HG03378 (cell line): ENCODE data around the gene ANP32A.

Experiments used
- ATAC-seq: cut with Tn5 transposase; IDR thresholded peaks from one replicate; pipeline ENCODE4 v1.9.1; 2021; ENCODE audit warnings: mild to moderate bottlenecking, moderate library complexity; ENCODE audit not compliant: unreplicated experiment

ANP32A gene

DNA sequence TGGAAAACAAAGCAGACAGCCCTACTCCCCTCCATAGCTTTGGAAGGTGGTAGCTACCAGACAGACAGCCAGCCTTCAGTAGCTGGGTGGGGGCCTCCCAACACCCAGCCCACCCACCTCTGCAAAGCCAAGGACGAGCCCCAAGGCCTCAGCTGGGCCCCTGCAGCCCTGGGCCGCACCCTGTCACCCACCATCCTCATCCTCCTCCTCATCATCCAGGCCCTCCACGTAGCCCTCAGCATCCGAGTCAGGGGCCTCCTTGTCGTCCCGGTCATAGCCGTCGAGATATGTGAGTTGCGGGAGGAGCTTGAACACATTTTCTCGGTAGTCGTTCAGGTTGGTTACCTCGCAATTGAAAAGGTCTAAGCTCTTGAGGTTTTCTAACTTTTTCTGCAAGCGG is 36.5 kb downstream of the ANP32A start:
- no peak for ATAC-seq

- ATAC-seq: no peak
Observed at GRCh38 chr15:68783226-68784058, 37.3 kb downstream of the ANP32A start.

DNA sequence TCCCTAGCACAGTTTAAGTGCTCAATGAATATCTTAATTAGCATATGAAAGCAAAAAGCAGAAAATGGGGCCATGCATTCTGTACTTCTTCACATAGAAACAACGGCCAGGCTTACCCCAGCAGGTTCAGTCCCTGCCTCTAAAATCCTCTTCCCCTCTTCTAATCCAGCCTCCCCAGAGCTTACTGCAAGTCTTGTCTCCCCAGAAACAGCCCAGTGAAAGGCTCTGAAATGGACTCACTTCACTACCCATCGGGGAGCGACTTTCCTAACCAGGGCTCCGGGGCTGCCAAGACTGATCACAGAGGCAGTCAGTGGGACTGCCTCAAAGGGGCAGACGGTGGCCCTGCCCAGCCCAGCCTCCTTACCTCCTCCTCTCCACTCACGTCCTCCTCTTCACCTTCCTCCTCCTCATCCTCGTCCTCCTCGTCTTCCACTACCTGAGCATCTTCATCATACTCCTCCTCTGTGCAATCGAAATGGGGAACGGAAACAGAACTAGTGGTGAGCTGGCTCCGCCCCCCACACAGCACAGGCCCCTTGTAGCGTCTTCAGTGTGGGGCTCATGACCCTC is 38.0 kb downstream of the ANP32A start:
- ATAC-seq: no peak

DNA sequence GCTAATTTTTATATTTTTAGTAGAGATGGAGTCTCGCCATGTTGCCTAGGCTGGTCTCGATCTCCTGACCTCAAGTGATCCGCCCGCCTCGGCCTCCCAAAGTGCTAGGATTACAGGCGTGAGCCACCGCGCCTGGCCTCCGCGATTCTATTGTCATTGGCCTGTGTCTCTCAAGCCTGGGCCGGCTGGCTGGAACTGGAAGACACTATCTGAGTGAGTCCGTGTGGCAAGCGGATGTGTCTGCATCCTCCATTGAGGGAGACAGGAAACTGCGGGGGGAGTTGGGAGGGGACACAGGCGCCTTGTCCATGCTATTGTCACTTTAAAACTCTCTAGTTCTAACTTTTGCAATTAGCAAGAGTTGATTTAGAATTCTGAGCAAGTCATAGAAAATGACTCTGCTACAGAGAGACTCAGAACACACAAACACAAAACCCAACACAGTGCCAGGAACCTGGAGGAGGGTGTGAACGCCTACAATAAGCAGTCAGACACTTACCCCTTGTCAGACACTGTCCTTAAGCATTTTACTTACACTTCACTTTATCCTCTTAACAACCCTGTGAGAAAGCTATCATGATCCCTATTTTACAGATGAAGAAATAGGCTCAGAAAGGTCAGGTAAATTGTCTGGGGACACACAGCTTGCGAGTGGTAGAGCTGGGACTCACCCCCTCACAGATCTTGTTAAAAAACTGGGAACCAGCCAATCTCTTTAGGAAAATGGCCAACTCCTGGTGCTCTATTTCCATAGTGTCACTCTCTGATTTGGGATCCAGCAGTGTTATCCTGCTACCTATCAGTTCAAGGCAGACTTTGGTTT is 38.7 kb downstream of the ANP32A start:
- no peak for ATAC-seq

DNA sequence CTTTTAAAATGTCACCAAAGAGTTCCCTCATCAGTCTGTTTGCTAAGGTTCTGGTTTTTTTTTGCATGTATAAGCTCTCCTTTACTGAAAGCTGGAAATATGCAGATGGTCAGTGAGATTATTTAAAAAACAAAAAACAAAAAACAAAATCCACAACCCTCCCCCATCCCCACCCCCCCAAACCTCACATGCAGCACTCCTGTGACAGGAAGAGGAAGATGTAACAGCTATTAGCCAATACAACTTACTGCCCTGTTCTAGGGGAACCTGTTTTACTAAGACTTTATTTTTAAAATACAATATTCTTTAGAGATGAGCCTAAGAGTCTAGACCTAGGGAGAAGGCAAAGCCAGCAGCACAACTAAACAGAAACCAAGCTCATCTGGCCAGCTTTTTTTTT is 39.5 kb downstream of the ANP32A start:
- no peak for ATAC-seq

DNA sequence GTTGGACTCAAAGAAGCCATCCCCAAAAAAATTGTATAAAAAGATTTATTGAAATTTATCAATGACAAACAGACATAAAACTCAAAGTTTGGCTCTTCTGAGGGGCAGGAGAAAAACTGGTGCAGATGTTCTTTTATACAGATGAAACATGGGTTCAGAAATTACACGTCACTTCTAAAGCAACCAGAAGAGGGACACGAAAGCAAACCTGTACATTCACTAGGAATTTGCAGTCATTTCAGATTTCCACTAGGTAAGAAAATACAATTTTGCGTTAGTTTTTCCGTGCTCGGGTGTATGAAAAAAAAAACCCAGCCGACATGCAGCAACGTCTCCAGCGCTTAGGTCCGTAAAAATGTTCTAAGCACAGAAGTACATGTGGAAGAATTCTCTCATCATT is 41.8 kb downstream of the ANP32A start:
- ATAC-seq: no peak

DNA sequence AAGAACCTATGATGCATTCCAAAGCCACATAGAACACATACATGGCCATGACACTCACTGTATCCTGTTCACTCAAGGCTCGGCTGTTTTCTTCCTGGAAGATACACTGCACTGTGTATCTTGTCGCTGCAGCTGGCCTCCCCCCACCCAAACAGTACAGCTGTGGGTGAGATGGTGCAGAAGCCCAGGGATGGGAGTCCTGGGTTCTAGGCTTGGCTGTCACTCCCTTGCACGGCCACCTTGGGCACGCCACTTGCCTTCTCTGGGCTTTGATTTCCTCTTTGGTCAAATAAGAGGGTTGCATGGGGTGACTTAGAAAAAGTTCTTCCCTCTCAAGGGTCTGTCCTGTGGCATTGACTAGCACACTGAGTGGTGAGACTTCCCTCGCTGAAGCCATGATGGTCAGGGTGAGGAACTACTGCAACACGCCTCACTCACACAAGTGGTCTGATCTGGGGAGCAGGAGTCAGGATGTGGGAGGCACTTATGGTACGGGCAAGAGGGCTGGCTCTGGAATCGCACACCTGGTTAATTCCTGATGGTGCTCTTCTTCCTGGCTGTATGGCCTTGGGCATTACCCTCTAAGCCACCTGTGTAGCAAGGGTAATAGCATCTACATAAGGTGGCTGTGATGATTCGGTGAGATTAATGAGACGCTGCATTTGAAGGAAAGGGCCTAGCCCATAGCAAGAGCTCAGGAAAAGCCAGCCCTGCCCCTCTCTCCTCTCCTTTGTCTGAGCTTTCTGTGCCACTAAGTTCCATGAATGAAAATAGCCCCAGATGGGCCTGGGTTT is 44.0 kb downstream of the ANP32A start:
- ATAC-seq: no peak

DNA sequence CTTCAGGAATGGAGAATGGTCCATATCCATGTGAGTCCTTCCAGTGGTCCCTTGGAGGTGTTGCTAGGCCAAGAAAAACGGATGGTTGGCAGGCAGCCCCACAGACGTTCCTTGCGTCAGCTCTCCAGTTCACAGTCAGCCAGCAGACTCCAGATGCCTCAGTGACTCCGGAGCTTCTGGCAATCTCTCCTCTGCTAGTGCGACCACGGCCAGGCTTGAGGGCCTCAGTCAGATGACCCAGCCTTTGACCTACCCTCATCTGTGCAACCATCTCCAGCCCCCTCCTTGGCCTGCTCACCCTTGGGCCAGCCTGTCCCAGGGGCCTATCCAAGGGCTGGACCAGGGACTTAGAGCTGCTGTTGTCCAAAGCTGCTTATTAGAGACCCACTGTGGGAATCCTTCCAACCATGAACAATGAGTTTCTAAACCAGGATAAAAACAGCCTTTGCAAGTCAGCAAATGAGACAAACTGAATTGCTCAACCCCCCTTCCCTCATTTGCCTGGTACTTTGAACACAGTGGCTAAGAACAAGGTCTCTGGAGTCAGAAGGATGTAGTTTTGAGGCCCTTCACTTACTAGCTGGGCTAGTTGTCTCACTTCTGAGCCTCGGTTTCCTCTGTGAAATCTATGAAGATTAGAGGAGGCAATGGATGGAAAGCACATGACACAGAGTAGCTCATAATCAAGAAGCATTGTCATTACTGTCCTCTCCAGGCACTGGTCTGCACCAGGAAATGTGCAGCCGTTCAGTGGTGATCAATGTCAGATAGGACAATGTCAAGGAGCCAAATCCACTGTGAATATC is 44.8 kb downstream of the ANP32A start:
- no peak for ATAC-seq

- ATAC-seq: no peak
Observed at GRCh38 chr15:68775236-68775577, 45.5 kb downstream of the ANP32A start.

- ATAC-seq: no peak
Observed at GRCh38 chr15:68774521-68775235, 46.0 kb downstream of the ANP32A start.

DNA sequence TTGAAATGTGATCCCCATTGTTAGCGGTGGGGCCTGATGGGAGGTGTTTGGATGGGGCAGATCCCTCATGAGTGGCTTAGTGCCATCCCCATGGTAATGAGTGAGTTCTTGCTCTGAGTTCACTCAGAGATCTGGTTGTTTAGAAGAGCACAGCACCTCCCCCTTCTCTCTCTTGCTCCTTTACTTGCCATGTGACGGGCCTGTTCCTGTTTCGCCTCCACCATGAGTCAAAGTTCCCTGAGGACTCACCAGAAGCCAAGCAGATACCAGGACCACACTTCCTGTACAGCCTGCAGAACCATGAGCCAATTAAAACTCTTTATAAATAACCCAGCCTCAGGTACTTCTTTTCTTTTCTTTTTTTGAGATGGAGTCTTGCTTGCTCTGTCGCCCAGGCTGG is 46.6 kb downstream of the ANP32A start:
- ATAC-seq: no peak

DNA sequence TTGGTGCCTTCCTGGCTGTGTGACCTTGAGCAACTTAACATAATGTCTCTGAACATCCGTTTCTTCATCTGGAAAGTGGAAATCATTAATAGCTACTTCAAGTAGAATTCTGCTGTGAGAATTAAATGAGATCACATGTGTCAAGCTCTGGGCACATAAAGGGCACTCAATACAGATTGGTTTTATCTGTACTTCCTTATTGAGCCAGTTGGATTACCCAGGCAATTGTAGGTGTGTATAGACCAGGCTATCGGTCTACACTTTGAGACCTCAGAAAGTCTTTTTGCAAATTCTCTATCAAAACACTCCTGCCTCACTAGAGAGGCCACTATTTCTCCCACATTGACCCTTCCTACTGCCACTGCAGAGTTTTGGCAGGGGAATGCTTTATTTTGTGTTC is 47.7 kb downstream of the ANP32A start:
- no peak for ATAC-seq

DNA sequence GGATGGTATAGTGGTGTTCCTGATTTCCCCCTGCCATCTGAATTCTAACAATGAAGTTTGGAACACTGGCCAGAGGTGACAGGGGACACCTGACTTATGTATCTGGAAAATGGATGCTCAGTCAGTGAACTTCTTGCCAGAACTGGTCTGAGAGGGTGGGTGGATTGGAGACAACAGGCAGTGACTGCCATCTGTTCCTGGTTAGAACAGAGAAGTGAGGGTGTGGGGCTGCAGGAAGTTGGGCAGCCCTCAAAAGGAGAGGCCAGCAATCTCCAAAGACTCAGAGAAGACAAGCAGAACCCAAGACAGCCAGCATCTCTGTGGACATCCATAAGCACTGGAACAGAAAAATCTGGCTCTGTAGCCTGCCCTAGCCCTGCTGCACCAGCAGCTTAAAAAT is 50.5 kb downstream of the ANP32A start:
- ATAC-seq: no peak

DNA sequence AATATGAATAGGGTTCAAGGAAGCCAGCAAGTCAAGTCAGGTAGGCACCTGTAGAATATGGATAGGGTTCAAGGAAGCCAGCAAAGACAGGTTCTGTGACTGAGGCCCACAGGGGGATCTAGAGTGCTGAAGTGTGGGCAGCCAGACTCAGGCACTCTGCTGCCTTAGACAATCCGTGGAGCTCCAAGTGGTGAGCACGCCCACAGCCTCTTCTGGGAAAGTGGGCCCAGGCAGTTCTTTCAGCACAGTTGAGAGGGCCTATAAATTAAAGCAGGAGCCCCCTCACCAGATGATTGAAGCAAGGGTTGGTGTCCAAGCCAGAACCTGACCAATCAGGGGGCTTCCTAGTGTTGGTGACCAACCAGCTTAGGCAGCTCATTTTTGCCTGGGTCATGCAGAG is 51.0 kb downstream of the ANP32A start:
- no peak for ATAC-seq

GRCh38 chr15:68768321-68768720 is 52.4 kb downstream of the ANP32A start:
- ATAC-seq: no peak

- ATAC-seq: no peak
Observed at GRCh38 chr15:68767833-68768232, 52.9 kb downstream of the ANP32A start.

DNA sequence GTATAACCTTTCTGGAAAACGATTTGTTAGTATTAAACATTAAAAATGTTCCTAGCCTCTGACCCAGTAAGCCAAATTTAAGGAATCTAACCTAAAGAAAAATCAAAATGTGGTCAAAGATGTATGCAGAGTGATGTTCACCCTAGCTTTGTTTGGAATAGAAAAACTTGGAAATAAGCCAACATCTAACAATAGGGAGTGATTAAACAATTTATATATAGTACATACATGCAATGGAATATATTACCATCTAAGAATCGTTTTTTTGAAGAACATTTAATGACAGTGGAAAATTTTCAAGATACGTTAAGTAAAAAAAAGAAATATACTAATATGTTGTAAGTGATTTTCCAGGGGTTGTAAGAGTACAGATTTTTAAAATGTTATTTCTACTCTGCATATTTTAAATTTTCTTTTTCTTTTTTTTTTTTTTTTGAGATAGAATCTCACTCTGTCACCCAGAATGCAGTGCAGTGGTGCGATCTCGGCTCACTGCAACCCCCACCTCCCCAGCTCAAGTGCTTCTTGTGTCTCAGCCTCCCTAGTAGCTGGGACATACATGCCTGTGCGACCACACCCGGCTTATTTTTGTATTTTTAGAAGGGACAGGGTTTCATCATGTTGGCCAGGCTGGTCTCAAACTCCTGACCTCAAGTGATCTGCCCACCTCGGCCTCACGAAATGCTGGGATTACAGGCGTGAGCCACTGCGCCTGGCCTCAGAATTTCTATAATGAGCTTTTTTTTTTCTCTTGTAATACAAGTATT is 54.9 kb downstream of the ANP32A start:
- no peak for ATAC-seq

- ATAC-seq: no peak
Observed at GRCh38 chr15:68764090-68764489, 56.6 kb downstream of the ANP32A start.

DNA sequence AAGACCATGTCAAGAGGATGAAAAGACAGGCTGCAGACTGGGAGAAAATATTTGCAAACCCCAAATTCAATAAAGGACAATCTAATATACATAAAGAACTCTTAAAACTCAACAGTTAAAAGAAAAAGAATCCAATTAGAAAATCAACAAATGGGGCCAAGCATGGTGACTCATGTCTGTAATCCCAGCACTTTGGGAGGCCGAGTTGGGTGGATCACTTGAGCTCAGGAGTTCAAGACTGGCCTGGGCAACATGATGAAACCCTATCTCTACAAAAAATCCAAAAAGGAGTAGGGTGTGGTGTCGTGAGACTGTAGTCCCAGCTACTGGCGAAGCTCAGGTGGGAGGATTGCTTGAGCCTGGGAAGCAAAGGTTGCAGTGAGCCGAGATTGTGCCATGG is 57.6 kb downstream of the ANP32A start:
- no peak for ATAC-seq
